GM18505 (cell line): Measurements from ENCODE around the gene UCP2.

Experiments used
- ATAC-seq: cut with Tn5 transposase; IDR thresholded peaks from one replicate; pipeline ENCODE4 v1.9.1; 2021; ENCODE audit not compliant: unreplicated experiment
- POLR2A ChIP-seq: IDR thresholded peaks from 4 replicates; pipeline ENCODE4 v1.6.1; 2011; ENCODE audit warnings: borderline replicate concordance; ENCODE audit not compliant: insufficient read depth, insufficient read length; ENCODE audit errors: extremely low read depth

Gene UCP2

GRCh38 chr11:73976451-73977151 lies 6.0 kb downstream of the UCP2 start:
- no peak for ATAC-seq
- TF ChIP-seq POLR2A, result peak; percentile 11

GRCh38 chr11:73975479-73975757 lies 7.2 kb downstream of the UCP2 start:
- no peak for ATAC-seq
- TF ChIP-seq POLR2A, result peak; percentile 29

- no peak for TF ChIP-seq POLR2A
- ATAC-seq, result no peak
Observed at GRCh38 chr11:73974604-73975478, 7.8 kb downstream of the UCP2 start.

DNA sequence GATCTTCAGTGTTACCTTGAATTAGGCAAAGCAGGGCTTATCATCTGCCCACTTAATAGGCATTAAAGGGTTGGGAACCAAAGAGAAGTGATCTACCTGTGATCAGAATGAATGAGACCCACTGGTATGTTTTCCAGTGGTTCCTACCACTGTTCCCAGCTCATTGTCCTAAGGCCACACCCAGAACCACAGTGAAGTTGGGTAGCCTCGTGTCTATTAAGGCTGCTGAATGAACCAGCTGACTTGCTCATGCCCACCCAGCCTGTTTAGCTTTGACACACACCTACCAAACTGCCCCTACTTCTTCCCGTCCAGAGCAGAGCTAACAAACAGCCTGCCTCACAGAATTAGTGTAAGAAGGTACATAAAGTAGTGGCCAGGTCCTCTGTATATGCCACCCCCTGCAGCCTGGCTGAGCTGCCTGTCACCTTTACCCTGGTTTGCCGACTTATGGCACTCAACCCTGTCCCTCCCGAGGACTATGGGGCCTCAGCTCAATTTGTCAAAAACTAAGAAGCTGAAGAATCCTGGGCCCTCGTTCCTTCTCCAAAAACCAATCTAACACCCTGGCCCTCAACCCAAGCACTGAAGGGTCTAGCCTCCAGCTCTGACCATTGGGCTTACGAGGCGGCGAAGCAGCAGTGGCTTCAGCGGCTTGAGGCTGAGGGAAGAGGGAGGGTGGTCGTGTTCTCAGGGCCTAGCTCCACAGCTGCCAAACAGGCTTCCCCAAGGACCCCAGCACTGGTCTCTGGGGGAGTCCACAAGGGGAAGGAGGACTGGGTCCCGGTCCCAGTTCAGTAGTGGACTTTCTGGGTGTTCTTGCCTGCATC lies 9.8 kb downstream of the UCP2 start:
- no peak for ATAC-seq

DNA sequence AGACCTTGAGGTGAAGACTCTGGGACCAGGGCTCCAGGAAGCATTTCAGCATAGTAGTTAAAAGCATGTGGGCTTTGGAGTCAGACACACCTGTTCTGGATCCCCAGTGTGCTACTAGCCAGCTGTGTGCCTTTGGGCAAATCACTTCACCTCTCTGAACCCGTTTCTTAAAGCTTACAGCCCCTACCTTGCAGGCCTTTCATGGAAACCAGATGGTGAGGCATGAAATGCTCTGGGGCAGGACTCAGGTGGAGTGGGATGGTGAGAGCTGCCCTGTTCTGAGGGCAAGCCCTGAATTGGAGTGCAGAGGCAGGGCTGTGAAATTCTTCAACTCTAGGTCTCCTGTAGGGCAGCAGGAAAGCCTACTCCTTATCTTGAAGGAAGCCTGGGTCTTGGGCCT lies 10.5 kb downstream of the UCP2 start:
- peak; percentile 40 for TF ChIP-seq POLR2A
- ATAC-seq, result no peak

More for the DNA sequence above, 9.8 kb downstream of the UCP2 start:
- TF ChIP-seq POLR2A, result peak; percentile 17

DNA sequence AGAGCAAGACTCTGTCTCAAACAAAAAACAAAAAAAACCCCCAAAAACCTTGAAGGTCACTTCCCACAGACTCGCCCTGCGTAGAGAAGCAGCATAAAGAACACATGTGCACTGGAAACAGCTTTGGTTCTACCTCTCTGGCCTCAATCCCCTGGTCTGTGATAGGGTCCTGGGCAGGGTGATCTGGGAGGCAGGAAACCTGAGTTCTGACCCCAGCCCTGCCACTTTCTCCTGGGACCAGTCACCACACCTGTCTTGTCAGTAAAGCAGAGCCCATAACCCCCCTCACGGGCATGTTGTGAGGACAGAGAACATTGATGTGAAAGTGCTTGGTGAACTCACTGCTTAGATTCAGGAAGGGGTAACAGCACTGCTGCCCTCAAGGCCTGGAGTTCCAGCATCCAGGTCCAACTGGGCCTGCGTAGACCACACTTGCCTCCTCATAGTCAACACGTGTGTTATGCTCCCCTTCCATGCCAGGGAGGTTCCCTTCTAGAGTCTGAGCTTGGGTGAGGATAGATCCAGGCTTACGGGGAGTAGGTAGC lies 11.4 kb downstream of the UCP2 start:
- ATAC-seq, result no peak
- TF ChIP-seq POLR2A, result peak; percentile 62

- TF ChIP-seq POLR2A, result no peak
- ATAC-seq, result no peak
Observed at GRCh38 chr11:73969991-73970800, 12.4 kb downstream of the UCP2 start.

DNA sequence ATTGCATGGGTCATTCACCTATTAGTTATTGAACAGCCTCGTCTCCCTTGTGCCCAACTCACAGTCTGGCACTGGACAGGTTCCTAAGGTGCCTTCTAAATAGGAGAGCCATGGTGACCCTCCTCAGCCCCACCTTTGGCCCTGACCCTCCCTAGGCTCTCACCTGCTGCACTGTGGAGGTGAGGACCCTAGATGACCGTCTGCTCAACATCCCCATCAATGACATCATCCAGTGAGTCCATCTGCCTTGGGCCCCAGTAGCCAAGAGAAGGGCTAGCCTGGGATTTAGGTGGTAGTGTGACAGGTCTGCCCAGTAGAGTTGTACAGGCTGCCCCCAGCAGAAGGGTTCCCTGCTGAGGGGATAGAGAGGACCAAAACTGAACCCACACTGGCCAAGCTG lies 13.6 kb downstream of the UCP2 start:
- no peak for ATAC-seq
- peak; percentile 44 for TF ChIP-seq POLR2A

DNA sequence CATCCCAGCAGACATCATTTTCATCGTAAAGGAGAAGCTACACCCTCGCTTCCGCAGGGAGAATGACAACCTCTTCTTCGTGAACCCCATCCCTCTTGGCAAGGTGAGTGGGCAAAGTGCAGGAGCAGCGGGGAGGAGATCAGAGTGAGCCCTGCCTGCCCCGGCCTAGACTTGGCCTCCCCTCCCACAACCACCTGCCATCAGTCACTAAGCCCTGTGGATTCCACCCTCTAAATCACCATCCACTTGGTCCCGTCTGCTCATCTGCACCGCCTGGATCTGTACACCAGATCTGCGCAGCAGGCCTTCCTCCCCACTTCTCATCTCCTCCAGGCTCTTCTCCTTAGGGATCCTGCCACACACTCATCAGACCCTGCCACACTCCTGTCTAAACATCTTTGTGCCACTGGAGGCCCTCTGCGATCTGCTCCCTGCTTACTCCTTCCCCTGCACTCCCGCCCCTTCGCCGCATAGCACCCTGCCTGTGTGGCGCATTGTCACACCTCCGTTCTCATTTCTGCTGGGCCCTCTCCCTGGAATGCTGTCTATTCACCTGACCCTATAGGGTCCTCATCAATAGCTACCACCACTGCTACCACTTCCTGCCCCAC lies 14.2 kb downstream of the UCP2 start:
- TF ChIP-seq POLR2A, result no peak
- no peak for ATAC-seq

DNA sequence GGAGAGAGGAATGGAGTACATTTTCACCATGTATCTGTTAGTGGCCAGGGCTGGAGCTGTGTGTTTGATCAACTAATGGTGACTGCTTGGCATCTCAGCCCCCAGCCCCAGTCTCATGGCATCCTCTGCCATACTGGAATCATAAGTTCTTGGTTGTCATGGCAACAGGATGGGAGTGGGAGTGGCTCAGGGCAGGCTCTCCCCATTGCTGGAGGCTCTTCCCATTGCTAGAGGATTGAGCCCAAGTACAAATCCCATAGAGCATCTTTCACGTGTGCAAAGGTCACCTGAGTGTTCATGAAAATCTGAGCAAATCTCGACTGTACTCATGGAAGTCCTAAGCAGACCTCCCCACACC lies 16.9 kb downstream of the UCP2 start:
- no peak for TF ChIP-seq POLR2A
- no peak for ATAC-seq

- TF ChIP-seq POLR2A, result no peak
- no peak for ATAC-seq
Observed at GRCh38 chr11:73965076-73965763, 17.4 kb downstream of the UCP2 start.

DNA sequence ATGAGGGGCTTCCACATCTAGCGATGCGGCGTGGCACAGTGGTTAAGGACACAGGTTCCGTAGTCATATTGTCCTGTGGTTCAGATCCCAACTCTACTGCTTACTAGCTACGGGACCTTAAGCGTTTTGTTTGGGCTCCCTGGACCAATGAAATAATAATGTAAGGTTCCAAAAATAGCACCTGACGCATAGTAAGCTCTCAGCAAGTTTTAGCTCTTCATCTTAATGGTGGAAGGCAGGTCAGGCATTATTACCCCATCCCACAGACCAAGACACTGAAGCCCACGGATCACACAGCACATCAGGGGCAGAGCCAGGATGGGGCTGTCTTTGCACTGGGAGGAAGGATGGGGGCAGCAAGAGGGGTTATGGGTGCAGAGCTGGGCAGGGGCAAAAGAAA lies 18.8 kb downstream of the UCP2 start:
- no peak for ATAC-seq
- no peak for TF ChIP-seq POLR2A
